Activated CD4-positive, alpha-beta T cell treated with anti-CD3 and anti-CD28 coated beads for 1 hour (primary cell): Measurements from ENCODE around the gene SUN2.
A peak's percentile ranks its signal among the peaks of the same experiment; 100 is the strongest.
"Not testable (repeated sequence)": the region's sequence is repeated elsewhere in the genome, so short reads cannot be mapped to it uniquely, and the experiment has no call there.

Experiments
- DNase-seq: peaks from one replicate; pipeline ENCODE4 v3.0.0-alpha.2; 2020

Gene SUN2

GRCh38 chr22:38755911-38756532 lies at the start of gene SUN2:
Gene SUN2, minus strand, starts transcription at chr22:38755998. Its CDS starts 3,370 bp downstream, at chr22:38752628.
- DNase-seq = peak; percentile 90

- DNase-seq = not testable (repeated sequence)
Observed at GRCh38 chr22:38805041-38805593, 49.3 kb upstream of the SUN2 start.

GRCh38 chr22:38802671-38803121 lies 46.9 kb upstream of the SUN2 start:
- DNase-seq = no peak

GRCh38 chr22:38799265-38800002 lies 43.6 kb upstream of the SUN2 start:
- no peak for DNase-seq

GRCh38 chr22:38798496-38798895 lies 42.7 kb upstream of the SUN2 start:
- no peak for DNase-seq

GRCh38 chr22:38796262-38796957 lies 40.6 kb upstream of the SUN2 start:
- DNase-seq = no peak

- DNase-seq = no peak
Observed at GRCh38 chr22:38795569-38795968, 39.8 kb upstream of the SUN2 start.

- peak; percentile 81 for DNase-seq
Observed at GRCh38 chr22:38793721-38794466, 38.1 kb upstream of the SUN2 start, which contains the start of gene DNAL4. Gene DNAL4, minus strand, starts transcription at chr22:38794143. Its CDS starts 11,412 bp downstream, at chr22:38782731.

- DNase-seq = no peak
Observed at GRCh38 chr22:38793317-38793716, 37.5 kb upstream of the SUN2 start.

GRCh38 chr22:38792833-38793232 lies 37.0 kb upstream of the SUN2 start:
- DNase-seq = no peak

GRCh38 chr22:38789606-38790005 lies 33.8 kb upstream of the SUN2 start:
- no peak for DNase-seq

GRCh38 chr22:38788846-38789245 lies 33.0 kb upstream of the SUN2 start:
- no peak for DNase-seq

- no peak for DNase-seq
Observed at GRCh38 chr22:38788021-38788816, 32.4 kb upstream of the SUN2 start.

- DNase-seq = no peak
Observed at GRCh38 chr22:38786631-38787030, 30.8 kb upstream of the SUN2 start.

- DNase-seq = no peak
Observed at GRCh38 chr22:38784856-38785255, 29.1 kb upstream of the SUN2 start.

GRCh38 chr22:38784035-38784434 lies 28.2 kb upstream of the SUN2 start:
- no peak for DNase-seq

- no peak for DNase-seq
Observed at GRCh38 chr22:38783095-38783615, 27.4 kb upstream of the SUN2 start.

GRCh38 chr22:38782402-38783094 lies 26.8 kb upstream of the SUN2 start:
- DNase-seq = no peak

GRCh38 chr22:38781033-38781432 lies 25.2 kb upstream of the SUN2 start:
- DNase-seq = no peak

- DNase-seq = no peak
Observed at GRCh38 chr22:38777087-38777671, 21.4 kb upstream of the SUN2 start.

GRCh38 chr22:38776086-38776485 lies 20.3 kb upstream of the SUN2 start:
- no peak for DNase-seq
